ENCODE measurements around the gene B4GALT2. TPM values are rescaled to one million over a fixed set of nuclear protein-coding genes. Genes with fewer than 3 reads are reported as not detected.

The B4GALT2 gene
- total and polyA plus RNA-seq, 3 donors from 2014 or later, result 40.9 to 65.9 (median 47.7) TPM

DNA sequence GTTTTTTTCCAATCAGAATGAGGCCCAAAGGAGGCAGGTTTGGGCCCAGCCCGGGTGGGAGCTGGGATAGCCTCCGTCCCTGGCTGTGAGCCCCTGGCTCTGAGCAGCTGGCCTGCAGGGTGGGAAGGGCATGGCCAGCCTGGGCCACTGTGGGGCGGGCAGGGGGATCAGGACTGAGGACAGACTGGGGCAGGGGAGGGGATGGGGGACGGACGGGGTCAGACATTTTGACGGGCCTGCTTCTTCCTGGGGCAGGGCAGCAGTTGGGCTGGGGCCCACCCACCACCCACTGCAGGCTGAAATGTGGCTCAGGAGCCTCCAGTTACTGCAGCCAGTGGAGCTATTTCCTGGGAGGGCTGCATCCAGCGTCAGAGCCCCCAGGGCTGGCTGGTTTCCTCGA is 54.7 kb downstream of the B4GALT2 start:
- WGBS, 2 donors, result 46 to 83% methylated on average over 3 to 8 of the region's 8 CpGs
- intact Hi-C loops (cut with DNase I; ENCODE audit: low total_unique reads), result no loop called here
- Histone ChIP-seq H3K36me3 (ENCODE audit: low read depth, missing control alignments) (no peaks in the 10 kb centered on the region), H3K4me1 (peaks cover 18% of the 10 kb centered on the region), H3K9me3 (no peaks in the 10 kb centered on the region), H3K4me3 (no peak overlapping the region), H3K27ac (no peak overlapping the region), H3K27me3 (no peaks in the 10 kb centered on the region)
- TF ChIP-seq POLR2A (IDR thresholded peaks at IDR 0.05), result no peak
- TF ChIP-seq, protein P1, sequence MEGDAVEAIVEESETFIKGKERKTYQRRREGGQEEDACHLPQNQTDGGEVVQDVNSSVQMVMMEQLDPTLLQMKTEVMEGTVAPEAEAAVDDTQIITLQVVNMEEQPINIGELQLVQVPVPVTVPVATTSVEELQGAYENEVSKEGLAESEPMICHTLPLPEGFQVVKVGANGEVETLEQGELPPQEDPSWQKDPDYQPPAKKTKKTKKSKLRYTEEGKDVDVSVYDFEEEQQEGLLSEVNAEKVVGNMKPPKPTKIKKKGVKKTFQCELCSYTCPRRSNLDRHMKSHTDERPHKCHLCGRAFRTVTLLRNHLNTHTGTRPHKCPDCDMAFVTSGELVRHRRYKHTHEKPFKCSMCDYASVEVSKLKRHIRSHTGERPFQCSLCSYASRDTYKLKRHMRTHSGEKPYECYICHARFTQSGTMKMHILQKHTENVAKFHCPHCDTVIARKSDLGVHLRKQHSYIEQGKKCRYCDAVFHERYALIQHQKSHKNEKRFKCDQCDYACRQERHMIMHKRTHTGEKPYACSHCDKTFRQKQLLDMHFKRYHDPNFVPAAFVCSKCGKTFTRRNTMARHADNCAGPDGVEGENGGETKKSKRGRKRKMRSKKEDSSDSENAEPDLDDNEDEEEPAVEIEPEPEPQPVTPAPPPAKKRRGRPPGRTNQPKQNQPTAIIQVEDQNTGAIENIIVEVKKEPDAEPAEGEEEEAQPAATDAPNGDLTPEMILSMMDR (IDR thresholded peaks at IDR 0.05), result no peak
- DNase-seq, result no peak

- Histone ChIP-seq H3K27ac (no peak overlapping the region), H3K27me3 (no peaks in the 10 kb centered on the region), H3K4me1 (peaks cover 17% of the 10 kb centered on the region), H3K4me3 (no peak overlapping the region), H3K9me3 (no peaks in the 10 kb centered on the region), H3K36me3 (ENCODE audit: low read depth, missing control alignments) (no peaks in the 10 kb centered on the region)
- WGBS, 2 donors, result 96 to 100% methylated on average over 4 of the region's 4 CpGs
- no peak for TF ChIP-seq POLR2A (IDR thresholded peaks at IDR 0.05)
- TF ChIP-seq, protein P1 (IDR thresholded peaks at IDR 0.05), result no peak
- no peak for DNase-seq
- intact Hi-C loops (cut with DNase I; ENCODE audit: low total_unique reads), result no loop called here
Observed at GRCh38 chr1:44034423-44034822, 55.4 kb downstream of the B4GALT2 start.

- WGBS, 2 donors, result 72 to 88% methylated on average over 5 to 11 of the region's 11 CpGs
- no peaks in the 10 kb centered on the region for H3K27me3 ChIP-seq
- H3K4me3 ChIP-seq, result no peak overlapping the region
- peaks cover 14% of the 10 kb centered on the region for H3K4me1 ChIP-seq
- TF ChIP-seq POLR2A (IDR thresholded peaks at IDR 0.05), result no peak
- TF ChIP-seq, protein P1 (IDR thresholded peaks at IDR 0.05), result no peak
- no peaks in the 10 kb centered on the region for H3K36me3 ChIP-seq (ENCODE audit: low read depth, missing control alignments)
- H3K9me3 ChIP-seq, result no peaks in the 10 kb centered on the region
- no peak overlapping the region for H3K27ac ChIP-seq
- no peak for DNase-seq
- intact Hi-C loops (cut with DNase I; ENCODE audit: low total_unique reads), result no loop called here
Observed at GRCh38 chr1:44034976-44035716, 56.1 kb downstream of the B4GALT2 start.

GRCh38 chr1:44035726-44036408 is 56.9 kb downstream of the B4GALT2 start:
- intact Hi-C loops (cut with DNase I; ENCODE audit: low total_unique reads), result no loop called here
- Histone ChIP-seq H3K27me3 (no peaks in the 10 kb centered on the region), H3K4me3 (no peak overlapping the region), H3K9me3 (no peaks in the 10 kb centered on the region), H3K27ac (no peak overlapping the region), H3K4me1 (peaks cover 14% of the 10 kb centered on the region), H3K36me3 (ENCODE audit: low read depth, missing control alignments) (no peaks in the 10 kb centered on the region)
- DNase-seq, result peak; percentile 38
- WGBS, 2 donors, result 21 to 37% methylated on average over 2 to 8 of the region's 8 CpGs
- TF ChIP-seq, protein P1 (IDR thresholded peaks at IDR 0.05), result no peak
- TF ChIP-seq POLR2A (IDR thresholded peaks at IDR 0.05), result no peak

Data from testis (tissue), 3 donors.